K562 (cell line): ENCODE data around the gene UNC79. TPM values are rescaled to one million over a fixed set of nuclear protein-coding genes. Genes with fewer than 3 reads are reported as not detected.

Experiments
- CLOCK ChIP-seq: fragments of 250-450 bp; sonication (Bioruptor Pico); IDR thresholded peaks from 2 replicates; pipeline ENCODE4 v1.4.0; 2020; ENCODE audit warnings: mild to moderate bottlenecking, moderate library complexity, borderline replicate concordance
- DPF2 ChIP-seq: fragments of 450-650 bp; IDR thresholded peaks from 2 replicates; pipeline ENCODE4 v1.6.1; 2016
- E2F4 ChIP-seq: sonication (generic); formaldehyde crosslinking; IDR thresholded peaks from 2 replicates; pipeline ENCODE4 v1.8.0; 2022; ENCODE audit warnings: mild to moderate bottlenecking, low read depth, missing genetic modification reagents
- ELK3 ChIP-seq: fragments of 450-650 bp; formaldehyde crosslinking; IDR thresholded peaks from 2 replicates; pipeline ENCODE4 v1.4.0; 2020; ENCODE audit warnings: mild to moderate bottlenecking
- EP300 ChIP-seq: IDR thresholded peaks from 2 replicates; pipeline ENCODE4 v1.6.1; 2012; ENCODE audit warnings: low read length, improper control_type of control experiment
- LEF1 ChIP-seq: fragments of 450-650 bp; IDR thresholded peaks from 2 replicates; pipeline ENCODE4 v1.6.1; 2016; ENCODE audit warnings: mild to moderate bottlenecking
- NCOR1 ChIP-seq: fragments of 450-650 bp; IDR thresholded peaks from 2 replicates; pipeline ENCODE4 v1.6.1; 2016; ENCODE audit warnings: mild to moderate bottlenecking, moderate library complexity
- RBM25 ChIP-seq: fragments of 200-400 bp; formaldehyde crosslinking; IDR thresholded peaks from 2 replicates; pipeline ENCODE4 v1.6.1; 2018; ENCODE audit warnings: low read length, low read depth, moderate library complexity; ENCODE audit not compliant: severe bottlenecking
- THRAP3 ChIP-seq: fragments of 450-650 bp; IDR thresholded peaks from 2 replicates; pipeline ENCODE4 v1.6.1; 2016; ENCODE audit warnings: mild to moderate bottlenecking, inconsistent platforms, borderline replicate concordance
- ZKSCAN1 ChIP-seq: fragments of 150-350 bp; IDR thresholded peaks from 2 replicates; pipeline ENCODE4 v1.6.1; 2016; ENCODE audit warnings: low read depth, low read length
- ZNF609 ChIP-seq: sonication (generic); formaldehyde crosslinking; IDR thresholded peaks from 2 replicates; pipeline ENCODE4 v1.8.1; 2023; ENCODE audit warnings: missing genetic modification reagents, mild to moderate bottlenecking, borderline replicate concordance
- polyA plus RNA-seq, 8 experiments: library from polyadenylated mRNA; depleted of rRNA in 4 of 8; stranded (reverse) in 5 of 8; unstranded in 3 of 8; fragments of >200 nt; fragmentation: Nextera tagmentation in 2 of 8; fragmentation: Illumina TruSeq in 1 of 8; extraction: Ambion mirVana in 2 of 8; extraction: Trizol in 1 of 8; gene quantifications; 2 replicates each; pipeline versions ENCODE4 v1.2.1 to v1.2.3, GENCODE V29; 2011 to 2014; ENCODE audit warnings: inconsistent platforms in 1 of 8, missing spikeins in 1 of 8
- total RNA-seq, 7 experiments: library from RNA; depleted of rRNA in 6 of 7; stranded (reverse); fragments of >200 nt in 6 of 7; fragmentation: Illumina TruSeq in 2 of 7; extraction: Trizol in 2 of 7; gene quantifications; 2 replicates each; pipeline versions ENCODE4 v1.2.1 to v1.2.3, GENCODE V29; 2011 to 2021; ENCODE audit warnings: low replicate concordance in 1 of 7

Gene UNC79
- total and polyA plus RNA-seq, 9 of the 15 experiments (the other 6 are each of a cell fraction or from before 2014, with no cell fraction given): under 0.01 to 0.04 (median 0.01) TPM; not detected in 6

- TF ChIP-seq CLOCK: no peak
- no peak for TF ChIP-seq ZNF609 (CRISPR knock-in tag)
- no peak for TF ChIP-seq E2F4 (CRISPR knock-in tag)
- peak; percentile 50; the same call in 1 of the 2 replicates for TF ChIP-seq EP300
- TF ChIP-seq LEF1: 0 out of 2 replicates have a peak, but pooled peaks have one; percentile 43
- no peak for TF ChIP-seq ELK3 (CRISPR knock-in tag)
- TF ChIP-seq RBM25: no peak
- TF ChIP-seq THRAP3: no peak
- no peak for TF ChIP-seq ZKSCAN1
- peak; percentile 40; the same call in 1 of the 2 replicates for TF ChIP-seq NCOR1
- peak; percentile 30; the same call in 1 of the 2 replicates for TF ChIP-seq DPF2
- TF ChIP-seq, all 486 proteins: peak for 17
Observed at GRCh38 chr14:93464271-93464670, 33.5 kb downstream of the UNC79 start (continued).
